Fibroblast of skin of back (primary cell): ENCODE data around the gene ANP32B. TPM values are rescaled to one million over a fixed set of nuclear protein-coding genes. Genes with fewer than 3 reads are reported as not detected.
A peak's percentile ranks its signal among the peaks of the same experiment; 100 is the strongest.
"Not testable (repeated sequence)": the region's sequence is repeated elsewhere in the genome, so short reads cannot be mapped to it uniquely, and the experiment has no call there.

Source experiments
- DNase-seq: peaks from one replicate; pipeline ENCODE4 v3.0.0-alpha.2; 2013
- polyA plus RNA-seq, 2 experiments: library from polyadenylated mRNA; unstranded; fragments of 120-200 nt; gene quantifications; one replicate each; pipeline ENCODE4 v1.2.1, GENCODE V29; 2013; ENCODE audit not compliant: insufficient read length in 2 of 2

The ANP32B gene
- polyA plus RNA-seq (2013, experiment 1 of 2; ENCODE audit: insufficient read length), result 269 TPM
- polyA plus RNA-seq (2013, experiment 2 of 2; ENCODE audit: insufficient read length), result 177 TPM

GRCh38 chr9:97982683-97983588 lies at the start of gene ANP32B:
Gene ANP32B (plus strand): TSS chr9:97983341. CDS start chr9:97983556, 215 bp downstream.
- DNase-seq, result peak; percentile 94

- DNase-seq, result no peak
These were observed 48.6 kb upstream of the ANP32B start for GRCh38 chr9:97934321-97935115.

- no peak for DNase-seq
These were observed 47.9 kb upstream of the ANP32B start for GRCh38 chr9:97935276-97935675.

GRCh38 chr9:97936998-97937397 lies 46.1 kb upstream of the ANP32B start:
- DNase-seq, result no peak

GRCh38 chr9:97938081-97938644 lies 45.0 kb upstream of the ANP32B start, which contains the start of gene HEMGN:
Gene HEMGN (minus strand): TSS chr9:97938172. CDS start chr9:97938136, 36 bp downstream.
- DNase-seq, result no peak

GRCh38 chr9:97940233-97940632 lies 42.9 kb upstream of the ANP32B start:
- no peak for DNase-seq

GRCh38 chr9:97940741-97941140 lies 42.4 kb upstream of the ANP32B start:
- no peak for DNase-seq

GRCh38 chr9:97941323-97941722 lies 41.8 kb upstream of the ANP32B start:
- DNase-seq, result no peak

GRCh38 chr9:97943308-97943855 lies 39.8 kb upstream of the ANP32B start:
- DNase-seq, result no peak

- DNase-seq, result no peak
These were observed 38.5 kb upstream of the ANP32B start for GRCh38 chr9:97944612-97945011.

GRCh38 chr9:97945470-97945869 lies 37.7 kb upstream of the ANP32B start:
- not testable (repeated sequence) for DNase-seq

- not testable (repeated sequence) for DNase-seq
These were observed 36.0 kb upstream of the ANP32B start for GRCh38 chr9:97947094-97947493.

- not testable (repeated sequence) for DNase-seq
These were observed 32.3 kb upstream of the ANP32B start for GRCh38 chr9:97950873-97951272.

- peak; percentile 3 for DNase-seq
These were observed 28.6 kb upstream of the ANP32B start for GRCh38 chr9:97954550-97954989.

- no peak for DNase-seq
These were observed 26.8 kb upstream of the ANP32B start for GRCh38 chr9:97956331-97956730.

GRCh38 chr9:97958812-97959511 lies 24.2 kb upstream of the ANP32B start:
- peak; percentile 3 for DNase-seq

GRCh38 chr9:97959585-97959984 lies 23.6 kb upstream of the ANP32B start:
- DNase-seq, result no peak

- DNase-seq, result not testable (repeated sequence)
These were observed 22.3 kb upstream of the ANP32B start for GRCh38 chr9:97960678-97961328.

- DNase-seq, result no peak
These were observed 21.8 kb upstream of the ANP32B start for GRCh38 chr9:97961361-97961760.

- DNase-seq, result no peak
These were observed 21.0 kb upstream of the ANP32B start for GRCh38 chr9:97962136-97962535.

- no peak for DNase-seq
These were observed 20.6 kb upstream of the ANP32B start for GRCh38 chr9:97962575-97962974.
